ENCODE data around the gene QRSL1.
"Not testable (repeated sequence)": the region's sequence is repeated elsewhere in the genome, so short reads cannot be mapped to it uniquely, and the experiment has no call there.

The QRSL1 gene

DNA sequence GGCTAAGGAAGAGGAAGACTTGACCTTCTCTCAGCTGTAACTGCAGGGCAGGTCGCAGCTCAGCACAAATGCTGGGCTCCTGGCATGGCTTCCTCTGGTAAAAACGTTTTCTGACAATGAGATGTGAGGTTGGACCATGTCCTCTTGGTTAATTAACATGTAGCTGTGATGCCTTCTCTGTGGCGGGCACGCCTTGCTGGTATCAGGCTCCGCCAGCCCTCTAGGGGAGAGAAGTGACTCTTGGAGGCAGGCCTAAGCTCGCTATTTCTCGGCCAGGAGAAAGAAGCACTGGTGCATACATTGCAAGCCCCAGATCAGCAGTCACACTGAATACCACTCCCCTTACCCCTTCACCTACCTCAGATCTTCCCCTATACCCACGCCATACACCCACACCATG lies 65.0 kb downstream of the QRSL1 start:
- peaks cover 0 to 15% (median 9%) of the 10 kb centered on the region in 5 donors for H3K4me1 ChIP-seq (ENCODE audit: control insufficient read depth in 5 of 5, insufficient read depth in 5 of 5, low read length in 5 of 5)
- no peaks in the 10 kb centered on the region for H3K36me3 ChIP-seq (ENCODE audit: control insufficient read depth in 5 of 5, insufficient read depth in 5 of 5, low read length in 5 of 5)
- H3K27ac ChIP-seq (ENCODE audit: low read depth, low read length) = no peak overlapping the region
- no peak overlapping the region for H3K4me3 ChIP-seq (ENCODE audit: low read depth in 1 of 5, low read length in 5 of 5)
- no peaks in the 10 kb centered on the region for H3K27me3 ChIP-seq (ENCODE audit: control insufficient read depth in 5 of 5, insufficient read depth in 4 of 5, low read length in 5 of 5)
- H3K9ac ChIP-seq (ENCODE audit: low read length in 5 of 5) = no peak overlapping the region
- H3K9me3 ChIP-seq (ENCODE audit: control insufficient read depth in 5 of 5, low read length in 5 of 5) = no peaks in the 10 kb centered on the region

DNA sequence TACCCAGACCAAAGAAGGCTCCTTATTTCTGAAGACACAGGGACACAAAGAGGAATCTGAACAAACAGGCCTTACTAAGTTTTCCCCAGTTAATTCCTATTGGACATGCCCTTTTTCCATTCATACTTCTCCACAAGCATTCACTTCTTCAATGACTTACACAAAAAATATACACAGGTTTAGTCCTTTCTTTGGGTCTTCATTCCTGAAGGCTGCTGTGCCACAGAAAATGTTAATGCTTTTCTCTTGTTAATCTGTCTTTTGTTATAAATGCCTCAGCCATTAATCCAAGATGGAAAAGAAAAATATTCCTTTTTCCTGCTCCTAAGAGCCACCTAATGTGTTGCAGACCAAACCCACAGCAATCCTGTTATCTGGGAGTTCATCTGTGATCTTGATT lies 71.2 kb downstream of the QRSL1 start:
- Histone ChIP-seq H3K9me3 (ENCODE audit: control insufficient read depth in 5 of 5, low read length in 5 of 5) (peaks cover 0 to 4% (median 0%) of the 10 kb centered on the region in 5 donors), H3K36me3 (ENCODE audit: control insufficient read depth in 5 of 5, insufficient read depth in 5 of 5, low read length in 5 of 5) (no peaks in the 10 kb centered on the region), H3K9ac (ENCODE audit: low read length in 5 of 5) (no peak overlapping the region), H3K4me1 (ENCODE audit: control insufficient read depth in 5 of 5, insufficient read depth in 5 of 5, low read length in 5 of 5) (peaks cover 0 to 6% (median 0%) of the 10 kb centered on the region in 5 donors), H3K27ac (ENCODE audit: low read depth, low read length) (no peak overlapping the region), H3K27me3 (ENCODE audit: control insufficient read depth in 5 of 5, insufficient read depth in 4 of 5, low read length in 5 of 5) (no peaks in the 10 kb centered on the region), H3K4me3 (ENCODE audit: low read depth in 1 of 5, low read length in 5 of 5) (no peak overlapping the region)

DNA sequence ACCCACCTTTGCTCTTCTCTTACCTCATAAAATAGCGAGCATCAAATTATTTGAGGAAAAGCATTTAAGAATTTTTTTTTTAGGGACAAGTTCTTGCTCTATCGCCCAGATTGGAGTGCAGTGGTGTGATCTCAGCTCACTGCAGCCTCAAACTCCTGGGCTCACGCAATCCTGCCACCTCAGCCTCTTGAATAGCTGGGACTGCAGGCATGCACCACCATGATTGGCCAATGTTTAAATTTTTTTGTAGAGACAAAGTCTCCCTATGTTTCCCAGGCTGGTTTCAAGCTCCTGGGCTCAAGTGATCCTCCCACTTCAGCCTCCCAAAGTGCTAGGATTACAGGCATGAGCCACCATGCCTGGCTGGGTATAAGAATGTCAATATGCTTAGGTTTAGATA lies 71.8 kb downstream of the QRSL1 start:
- not testable (repeated sequence) for H3K36me3 ChIP-seq (ENCODE audit: control insufficient read depth in 5 of 5, insufficient read depth in 5 of 5, low read length in 5 of 5); H3K9me3 ChIP-seq (ENCODE audit: control insufficient read depth in 5 of 5, low read length in 5 of 5); H3K4me1 ChIP-seq (ENCODE audit: control insufficient read depth in 5 of 5, insufficient read depth in 5 of 5, low read length in 5 of 5); H3K9ac ChIP-seq (ENCODE audit: low read length in 5 of 5); H3K27ac ChIP-seq (ENCODE audit: low read depth, low read length); H3K27me3 ChIP-seq (ENCODE audit: control insufficient read depth in 5 of 5, insufficient read depth in 4 of 5, low read length in 5 of 5); H3K4me3 ChIP-seq (ENCODE audit: low read depth in 1 of 5, low read length in 5 of 5)

DNA sequence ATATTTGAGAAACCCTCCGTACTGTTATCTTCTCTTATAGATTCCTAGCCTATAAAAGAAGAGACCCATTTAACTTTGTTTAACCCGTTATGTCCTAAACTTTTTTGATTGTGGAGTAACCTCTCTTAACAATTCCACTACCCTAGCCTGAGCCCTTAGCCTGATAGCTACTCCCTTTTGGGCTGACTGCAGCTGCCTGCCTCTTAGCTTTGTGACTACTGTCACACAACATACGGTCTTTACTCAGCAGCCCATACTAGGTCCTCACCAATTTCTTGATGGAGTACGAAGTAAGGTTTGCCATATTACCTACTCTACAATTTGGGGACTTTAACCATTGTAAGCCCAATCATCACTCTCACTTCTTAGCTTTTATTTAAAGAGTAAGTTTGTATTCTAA lies 72.7 kb downstream of the QRSL1 start:
- no peak overlapping the region for H3K4me3 ChIP-seq (ENCODE audit: low read depth in 1 of 5, low read length in 5 of 5)
- H3K27me3 ChIP-seq (ENCODE audit: control insufficient read depth in 5 of 5, insufficient read depth in 4 of 5, low read length in 5 of 5) = no peaks in the 10 kb centered on the region

DNA sequence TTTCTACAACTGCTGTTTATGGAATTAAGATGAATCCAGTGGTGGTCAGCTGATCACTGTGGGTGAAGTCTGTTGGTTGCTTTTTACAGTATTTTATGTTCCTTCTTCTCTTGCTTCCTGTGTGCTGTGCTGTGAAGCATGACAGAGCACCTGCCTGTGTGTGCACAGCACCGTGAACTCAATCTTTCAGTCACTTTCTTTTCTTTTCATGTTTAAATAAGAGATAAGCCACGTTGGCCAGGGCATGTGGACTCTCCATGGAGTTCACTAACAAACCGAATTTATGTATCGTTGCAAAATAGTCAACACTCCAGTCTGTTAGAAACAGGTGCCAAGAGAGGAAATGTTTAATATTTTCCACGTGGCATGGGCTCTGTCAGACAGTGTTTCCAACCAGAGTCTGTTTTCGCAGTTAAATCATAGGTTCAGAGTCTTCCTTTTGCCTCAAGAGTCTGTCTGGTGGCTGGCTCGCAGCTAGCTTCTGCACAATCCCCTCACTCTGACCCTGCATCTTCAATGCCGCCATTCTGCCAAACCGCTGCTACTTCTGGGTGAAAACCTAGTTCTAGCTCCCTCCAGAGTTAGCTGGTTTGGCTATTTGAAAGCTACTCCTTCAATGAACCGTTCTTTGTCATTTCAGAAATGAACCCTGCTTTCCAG lies 73.2 kb downstream of the QRSL1 start:
- Histone ChIP-seq H3K27ac (ENCODE audit: low read depth, low read length) (no peak overlapping the region), H3K27me3 (ENCODE audit: control insufficient read depth in 5 of 5, insufficient read depth in 4 of 5, low read length in 5 of 5) (no peaks in the 10 kb centered on the region), H3K9ac (ENCODE audit: low read length in 5 of 5) (no peak overlapping the region), H3K4me3 (ENCODE audit: low read depth in 1 of 5, low read length in 5 of 5) (peak overlapping the region in 1 of 5 donors; percentile 35), H3K36me3 (ENCODE audit: control insufficient read depth in 5 of 5, insufficient read depth in 5 of 5, low read length in 5 of 5) (no peaks in the 10 kb centered on the region), H3K4me1 (ENCODE audit: control insufficient read depth in 5 of 5, insufficient read depth in 5 of 5, low read length in 5 of 5) (peaks cover 0 to 6% (median 0%) of the 10 kb centered on the region in 5 donors), H3K9me3 (ENCODE audit: control insufficient read depth in 5 of 5, low read length in 5 of 5) (peaks cover 0 to 4% (median 0%) of the 10 kb centered on the region in 5 donors)

More for the DNA sequence above, 72.7 kb downstream of the QRSL1 start:
- Histone ChIP-seq H3K27ac (ENCODE audit: low read depth, low read length) (no peak overlapping the region), H3K9me3 (ENCODE audit: control insufficient read depth in 5 of 5, low read length in 5 of 5) (peaks cover 0 to 4% (median 0%) of the 10 kb centered on the region in 5 donors), H3K9ac (ENCODE audit: low read length in 5 of 5) (no peak overlapping the region), H3K4me1 (ENCODE audit: control insufficient read depth in 5 of 5, insufficient read depth in 5 of 5, low read length in 5 of 5) (peaks cover 0 to 6% (median 0%) of the 10 kb centered on the region in 5 donors), H3K36me3 (ENCODE audit: control insufficient read depth in 5 of 5, insufficient read depth in 5 of 5, low read length in 5 of 5) (no peaks in the 10 kb centered on the region)

DNA sequence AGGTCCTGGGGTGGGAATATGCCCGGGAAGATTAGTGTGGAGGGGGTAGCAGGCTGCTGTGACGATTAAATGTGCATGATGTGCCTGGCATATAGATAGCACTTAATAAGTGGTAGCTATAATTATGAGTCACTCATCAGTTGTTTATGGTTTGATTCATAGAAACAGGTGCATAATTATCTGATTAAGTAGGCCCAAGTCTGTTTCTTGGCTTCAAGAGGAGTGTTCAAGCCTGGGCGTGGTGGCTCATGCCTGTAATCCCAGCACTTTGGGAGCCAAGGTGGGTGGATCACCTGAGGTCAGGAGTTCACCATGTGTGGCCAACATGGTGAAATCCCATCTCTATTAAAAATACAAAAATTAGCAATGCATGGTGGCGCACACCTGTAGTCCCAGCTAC lies 74.9 kb downstream of the QRSL1 start:
- Histone ChIP-seq H3K9me3 (ENCODE audit: control insufficient read depth in 5 of 5, low read length in 5 of 5) (peaks cover 0 to 4% (median 0%) of the 10 kb centered on the region in 5 donors), H3K36me3 (ENCODE audit: control insufficient read depth in 5 of 5, insufficient read depth in 5 of 5, low read length in 5 of 5) (no peaks in the 10 kb centered on the region), H3K9ac (ENCODE audit: low read length in 5 of 5) (no peak overlapping the region), H3K4me3 (ENCODE audit: low read depth in 1 of 5, low read length in 5 of 5) (no peak overlapping the region), H3K27me3 (ENCODE audit: control insufficient read depth in 5 of 5, insufficient read depth in 4 of 5, low read length in 5 of 5) (no peaks in the 10 kb centered on the region), H3K27ac (ENCODE audit: low read depth, low read length) (no peak overlapping the region), H3K4me1 (ENCODE audit: control insufficient read depth in 5 of 5, insufficient read depth in 5 of 5, low read length in 5 of 5) (peaks cover 0 to 6% (median 0%) of the 10 kb centered on the region in 5 donors)

DNA sequence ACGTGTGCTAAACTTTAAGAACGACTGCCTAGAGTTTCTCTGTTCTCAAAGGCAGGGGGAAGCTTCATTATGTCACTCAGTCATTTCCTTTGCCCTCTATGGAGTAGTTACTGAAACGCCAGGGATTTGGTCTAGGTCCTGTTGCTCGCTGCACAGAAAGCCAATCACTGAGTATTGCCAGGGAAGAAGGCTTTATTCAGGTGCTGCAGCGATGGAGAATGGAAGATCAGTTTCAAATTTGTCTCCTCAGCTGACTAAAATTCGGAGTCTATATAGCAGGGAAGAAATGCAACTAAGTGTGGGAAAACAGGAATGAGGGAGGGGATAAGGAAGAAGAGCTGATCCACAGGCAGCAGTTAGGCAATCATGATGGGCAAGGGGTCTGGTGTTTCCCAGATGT lies 75.8 kb downstream of the QRSL1 start:
- no peak overlapping the region for H3K27ac ChIP-seq (ENCODE audit: low read depth, low read length)
- H3K9ac ChIP-seq (ENCODE audit: low read length in 5 of 5) = no peak overlapping the region
- peaks cover 0 to 6% (median 0%) of the 10 kb centered on the region in 5 donors for H3K4me1 ChIP-seq (ENCODE audit: control insufficient read depth in 5 of 5, insufficient read depth in 5 of 5, low read length in 5 of 5)
- H3K9me3 ChIP-seq (ENCODE audit: control insufficient read depth in 5 of 5, low read length in 5 of 5) = peaks cover 0 to 4% (median 0%) of the 10 kb centered on the region in 5 donors
- H3K36me3 ChIP-seq (ENCODE audit: control insufficient read depth in 5 of 5, insufficient read depth in 5 of 5, low read length in 5 of 5) = no peaks in the 10 kb centered on the region
- H3K27me3 ChIP-seq (ENCODE audit: control insufficient read depth in 5 of 5, insufficient read depth in 4 of 5, low read length in 5 of 5) = no peaks in the 10 kb centered on the region
- H3K4me3 ChIP-seq (ENCODE audit: low read depth in 1 of 5, low read length in 5 of 5) = no peak overlapping the region

DNA sequence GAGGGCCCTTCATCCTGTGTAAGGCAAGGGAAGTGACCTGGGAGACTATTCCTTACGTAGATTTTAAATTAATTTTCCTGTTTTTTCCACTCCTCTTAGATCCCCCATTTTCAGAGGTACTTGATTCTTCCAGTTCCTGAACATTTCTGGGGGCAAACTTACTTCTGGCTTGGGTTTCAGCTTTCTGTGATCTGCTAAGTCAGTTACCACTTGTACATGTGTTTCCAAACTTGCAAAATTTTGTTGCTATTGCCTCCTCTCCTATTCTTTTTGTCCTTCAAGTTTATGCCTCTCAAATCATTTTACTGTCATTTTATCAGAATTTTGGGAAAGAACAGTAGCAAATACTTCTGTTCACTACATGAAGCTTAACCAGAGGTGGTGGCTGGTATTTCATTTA lies 81.2 kb downstream of the QRSL1 start:
- Histone ChIP-seq H3K9ac (ENCODE audit: low read length in 5 of 5) (no peak overlapping the region), H3K27ac (ENCODE audit: low read depth, low read length) (no peak overlapping the region), H3K4me3 (ENCODE audit: low read depth in 1 of 5, low read length in 5 of 5) (no peak overlapping the region), H3K36me3 (ENCODE audit: control insufficient read depth in 5 of 5, insufficient read depth in 5 of 5, low read length in 5 of 5) (no peaks in the 10 kb centered on the region), H3K27me3 (ENCODE audit: control insufficient read depth in 5 of 5, insufficient read depth in 4 of 5, low read length in 5 of 5) (no peaks in the 10 kb centered on the region), H3K4me1 (ENCODE audit: control insufficient read depth in 5 of 5, insufficient read depth in 5 of 5, low read length in 5 of 5) (no peaks in the 10 kb centered on the region), H3K9me3 (ENCODE audit: control insufficient read depth in 5 of 5, low read length in 5 of 5) (no peaks in the 10 kb centered on the region)

DNA sequence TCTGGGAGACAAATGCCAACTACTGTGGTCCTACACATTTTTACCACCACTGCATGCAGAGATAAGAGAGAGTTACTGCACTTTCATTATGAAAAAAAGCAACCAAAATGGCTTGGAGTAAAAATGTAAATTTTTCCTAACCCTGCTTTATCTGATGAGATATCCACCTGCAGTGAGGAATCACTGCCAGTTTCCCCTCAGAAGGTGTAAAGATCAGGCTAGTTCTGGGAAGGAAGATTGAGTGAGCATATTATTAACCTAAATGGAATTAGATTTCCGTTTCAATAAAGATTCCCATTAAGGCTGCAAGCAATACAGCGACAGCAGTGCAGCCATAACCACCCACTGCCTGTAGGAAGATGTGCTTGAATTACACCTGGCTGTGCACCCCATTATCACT lies 84.9 kb downstream of the QRSL1 start:
- Histone ChIP-seq H3K4me3 (ENCODE audit: low read depth in 1 of 5, low read length in 5 of 5) (no peak overlapping the region), H3K27me3 (ENCODE audit: control insufficient read depth in 5 of 5, insufficient read depth in 4 of 5, low read length in 5 of 5) (no peaks in the 10 kb centered on the region), H3K4me1 (ENCODE audit: control insufficient read depth in 5 of 5, insufficient read depth in 5 of 5, low read length in 5 of 5) (peaks cover 0 to 5% (median 0%) of the 10 kb centered on the region in 5 donors), H3K9me3 (ENCODE audit: control insufficient read depth in 5 of 5, low read length in 5 of 5) (no peaks in the 10 kb centered on the region), H3K27ac (ENCODE audit: low read depth, low read length) (no peak overlapping the region), H3K9ac (ENCODE audit: low read length in 5 of 5) (no peak overlapping the region), H3K36me3 (ENCODE audit: control insufficient read depth in 5 of 5, insufficient read depth in 5 of 5, low read length in 5 of 5) (no peaks in the 10 kb centered on the region)

DNA sequence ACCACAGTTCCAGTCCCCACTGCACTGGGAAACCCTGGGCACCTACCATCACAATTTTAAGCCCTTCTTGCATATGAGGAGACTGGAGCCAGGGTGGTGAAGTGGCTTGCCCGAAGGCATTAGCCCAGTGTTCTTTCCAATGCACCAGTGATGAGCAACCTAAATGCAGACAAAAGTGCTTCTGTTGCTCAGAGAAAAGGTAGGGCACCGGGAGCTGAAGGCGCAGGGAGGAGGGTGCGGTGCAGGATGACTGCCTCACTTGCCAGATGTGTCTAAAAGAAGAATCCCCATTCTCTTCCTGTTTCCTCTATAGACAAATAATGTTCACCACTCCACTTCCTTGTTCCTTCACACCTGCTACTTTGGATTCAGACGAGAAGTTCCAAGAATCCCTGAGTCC lies 86.5 kb downstream of the QRSL1 start:
- H3K27ac ChIP-seq (ENCODE audit: low read depth, low read length) = no peak overlapping the region
- no peak overlapping the region for H3K9ac ChIP-seq (ENCODE audit: low read length in 5 of 5)
- H3K9me3 ChIP-seq (ENCODE audit: control insufficient read depth in 5 of 5, low read length in 5 of 5) = no peaks in the 10 kb centered on the region
- no peaks in the 10 kb centered on the region for H3K27me3 ChIP-seq (ENCODE audit: control insufficient read depth in 5 of 5, insufficient read depth in 4 of 5, low read length in 5 of 5)
- H3K4me3 ChIP-seq (ENCODE audit: low read depth in 1 of 5, low read length in 5 of 5) = no peak overlapping the region
- peaks cover 0 to 5% (median 0%) of the 10 kb centered on the region in 5 donors for H3K4me1 ChIP-seq (ENCODE audit: control insufficient read depth in 5 of 5, insufficient read depth in 5 of 5, low read length in 5 of 5)
- H3K36me3 ChIP-seq (ENCODE audit: control insufficient read depth in 5 of 5, insufficient read depth in 5 of 5, low read length in 5 of 5) = no peaks in the 10 kb centered on the region

Measured in subcutaneous abdominal adipose tissue (tissue), 5 donors.